Stomach smooth muscle (tissue), 2 donors: ENCODE data around the gene ARPC3.
"Not testable (repeated sequence)": the region's sequence is repeated elsewhere in the genome, so short reads cannot be mapped to it uniquely, and the experiment has no call there.

Source experiments
- H3K27ac ChIP-seq: one replicate; pipeline ENCODE4 v1.7.0; 2013; ENCODE audit warnings: mild to moderate bottlenecking, low read length, inconsistent platforms
- H3K27me3 ChIP-seq, 2 donors: one replicate each; pipeline ENCODE4 v1.7.0; 2013; ENCODE audit warnings: low read length in 2 of 2; ENCODE audit not compliant: insufficient read depth in 2 of 2, control insufficient read depth in 1 of 2
- H3K36me3 ChIP-seq, 2 donors: one replicate each; pipeline ENCODE4 v1.7.0; 2013; ENCODE audit warnings: low read length in 2 of 2; ENCODE audit not compliant: control insufficient read depth in 2 of 2, insufficient read depth in 2 of 2
- H3K4me1 ChIP-seq: one replicate; pipeline ENCODE4 v1.7.0; 2013; ENCODE audit warnings: low read length; ENCODE audit not compliant: control insufficient read depth, insufficient read depth
- H3K4me3 ChIP-seq, 2 donors: one replicate each; pipeline ENCODE4 v1.7.0; 2013; ENCODE audit warnings: low read length in 2 of 2
- H3K9ac ChIP-seq, 2 donors: one replicate each; pipeline ENCODE4 v1.7.0; 2013; ENCODE audit warnings: low read length in 2 of 2, mild to moderate bottlenecking in 1 of 2
- H3K9me3 ChIP-seq, 2 donors: one replicate each; pipeline ENCODE4 v1.7.0; 2013; ENCODE audit warnings: low read length in 2 of 2; ENCODE audit not compliant: control insufficient read depth in 2 of 2
- donor health status: healthy.
- donor health status: Pancreatic carcinoma.

Gene ARPC3

DNA sequence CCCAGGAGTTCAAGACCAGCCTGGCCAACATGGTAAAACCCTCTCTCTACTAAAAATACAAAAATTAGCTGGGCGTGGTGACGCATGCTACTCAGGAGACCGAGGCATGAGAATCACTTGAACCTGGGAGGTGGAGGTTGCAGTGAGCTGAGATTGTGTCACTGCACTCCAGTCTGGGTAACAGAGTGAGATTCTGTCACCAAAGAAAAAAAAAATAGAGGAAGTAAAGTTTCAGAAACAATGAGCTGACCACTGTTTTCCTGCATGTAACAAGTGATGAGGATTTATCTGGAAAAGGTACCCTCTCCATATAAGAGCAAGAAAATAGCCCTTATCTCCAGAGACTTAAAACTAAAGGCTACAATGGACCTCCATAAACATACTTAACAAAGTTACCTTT is 33.0 kb downstream of the ARPC3 start:
- H3K9me3 ChIP-seq, H3K36me3 ChIP-seq, H3K4me3 ChIP-seq, H3K27me3 ChIP-seq, H3K4me1 ChIP-seq, H3K27ac ChIP-seq, H3K9ac ChIP-seq: not testable (repeated sequence)

DNA sequence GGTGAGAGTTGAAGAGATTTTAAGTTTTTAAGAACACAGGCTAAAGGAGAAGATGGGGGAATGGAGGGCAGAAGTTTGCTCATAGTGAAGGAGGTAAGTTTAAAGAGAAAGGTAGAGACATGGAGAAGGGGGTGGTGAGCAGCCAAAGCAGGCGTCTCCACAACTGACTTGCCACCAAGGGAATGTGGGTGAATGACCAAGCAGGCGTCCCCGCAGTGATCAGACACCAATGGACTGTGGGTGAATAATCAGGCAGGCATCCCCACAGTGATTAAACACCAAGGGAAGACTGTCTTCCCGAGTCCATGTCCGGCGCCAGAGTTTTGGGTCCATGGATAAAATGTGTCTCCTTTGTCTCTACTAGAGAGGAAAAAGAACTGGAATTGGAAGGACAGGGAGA is 40.1 kb downstream of the ARPC3 start:
- not testable (repeated sequence) for H3K4me1 ChIP-seq, H3K27ac ChIP-seq, H3K27me3 ChIP-seq, H3K36me3 ChIP-seq, H3K4me3 ChIP-seq, H3K9me3 ChIP-seq, H3K9ac ChIP-seq

DNA sequence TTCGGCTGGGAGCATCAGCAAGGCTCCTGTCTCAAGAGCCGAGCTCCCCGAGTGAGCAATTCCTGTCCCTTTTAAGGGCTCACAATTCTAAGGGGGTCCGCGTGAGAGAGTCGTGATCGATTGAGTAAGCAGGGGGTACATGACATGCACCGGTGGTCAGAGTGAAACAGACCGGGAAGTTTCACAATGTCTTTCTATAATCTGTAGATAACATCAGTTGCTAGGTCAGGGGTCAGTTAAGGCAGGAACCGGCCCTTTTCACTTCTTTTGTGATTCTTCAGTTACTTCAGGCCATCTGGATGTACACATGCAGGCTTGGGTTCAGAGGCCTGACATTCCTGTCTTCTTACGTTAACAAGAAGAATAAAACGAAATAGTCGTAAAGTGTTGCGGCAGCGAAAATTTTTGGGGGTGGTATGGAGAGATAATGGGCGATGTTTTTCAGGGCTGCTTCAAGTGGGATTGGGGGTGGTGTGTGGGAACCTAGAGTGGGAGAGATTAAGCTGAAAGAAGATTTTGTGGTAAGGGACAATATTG is 44.9 kb downstream of the ARPC3 start:
- H3K9ac ChIP-seq, H3K4me3 ChIP-seq, H3K9me3 ChIP-seq, H3K27me3 ChIP-seq, H3K36me3 ChIP-seq, H3K27ac ChIP-seq: not testable (repeated sequence)
- peaks cover 15% of the 10 kb centered on the region for H3K4me1 ChIP-seq

DNA sequence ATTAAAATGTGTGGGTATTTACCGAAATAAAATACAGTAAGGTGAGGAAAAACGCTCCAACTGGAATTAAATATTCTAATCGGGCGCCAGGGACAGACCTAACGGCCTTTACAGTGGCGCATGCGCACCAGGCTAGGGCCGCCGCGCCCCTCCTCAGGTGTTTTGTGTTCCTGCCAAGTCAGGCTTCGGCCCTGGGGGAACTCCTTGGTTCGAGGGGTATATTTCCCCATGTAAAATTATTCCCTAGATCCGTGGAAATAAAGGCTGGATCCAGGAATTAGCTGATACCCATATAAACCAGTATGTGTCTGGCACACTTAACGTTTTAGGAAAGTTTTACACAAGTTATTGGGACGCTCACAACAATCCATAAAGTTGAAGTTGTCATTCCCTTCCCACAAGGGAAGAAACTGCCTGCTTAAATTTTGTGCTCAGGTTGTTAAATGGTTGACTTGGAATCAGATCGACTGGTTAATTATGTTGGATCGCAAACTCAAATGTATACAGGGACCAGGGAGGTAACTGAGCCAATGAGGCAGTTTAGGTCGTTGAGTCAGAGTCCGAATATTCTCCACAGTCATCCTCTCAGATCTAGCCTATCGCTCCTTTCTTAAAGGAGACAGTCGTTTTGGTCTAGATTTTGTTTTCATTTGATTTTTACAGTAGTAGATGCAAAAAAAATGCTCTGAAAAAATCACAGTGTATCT is 46.0 kb downstream of the ARPC3 start:
- Histone ChIP-seq H3K4me3 (peak overlapping the region; percentile 82 to 91), H3K9ac (peak overlapping the region; percentile 81 to 91), H3K36me3 (peaks cover 0 to 4% of the 10 kb centered on the region in 2 donors), H3K27me3 (no peaks in the 10 kb centered on the region), H3K9me3 (no peaks in the 10 kb centered on the region), H3K27ac (peak overlapping the region; percentile 95), H3K4me1 (peaks cover 16% of the 10 kb centered on the region)

DNA sequence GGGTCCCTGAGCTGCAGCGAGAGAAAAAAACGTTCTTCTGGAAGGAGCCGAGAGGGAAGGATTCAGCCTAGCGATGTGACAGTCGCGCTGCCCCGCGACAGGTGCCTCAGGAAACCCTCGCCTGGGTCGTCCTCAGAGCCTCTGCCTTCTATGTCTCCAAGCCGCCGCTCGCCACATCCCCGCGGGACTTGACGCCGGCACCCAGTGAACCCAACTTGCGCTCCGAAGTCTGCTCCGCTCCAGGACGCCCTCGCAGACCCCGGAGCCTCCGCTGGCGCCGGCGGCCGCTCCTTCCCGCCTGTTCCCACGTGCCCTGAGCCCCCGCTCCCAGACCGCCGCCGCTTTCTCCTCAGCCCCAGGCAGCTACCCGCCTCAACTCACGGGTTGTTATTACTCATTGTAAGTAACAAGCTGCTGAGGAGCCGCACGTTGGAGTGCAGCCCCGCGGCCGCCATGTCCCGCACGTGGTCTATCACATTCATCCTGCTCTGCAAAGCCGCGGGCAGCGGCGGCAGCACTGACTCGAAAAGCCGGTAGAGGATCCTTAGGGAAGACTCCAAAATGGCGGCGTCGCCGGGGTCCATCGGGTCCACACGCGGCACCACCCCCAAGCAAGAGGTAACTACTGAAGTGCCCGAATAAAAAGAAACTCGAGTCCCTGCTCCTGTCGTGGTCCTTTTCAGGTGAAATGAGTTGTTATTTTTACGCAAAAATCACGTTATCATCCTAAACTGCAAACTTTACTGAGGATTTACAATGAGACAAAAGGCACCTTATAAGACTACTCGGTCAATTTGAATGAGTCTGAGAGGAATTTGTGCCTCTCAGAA is 46.8 kb downstream of the ARPC3 start, which contains the start of gene ANAPC7:
Gene ANAPC7, minus strand, starts transcription at position 563 of the 830 bp plus-strand sequence. Its CDS starts 81 bp downstream, at position 482.
- peak within 1 kb of the TSS; percentile 95 for H3K27ac ChIP-seq
- H3K27me3 ChIP-seq: no peaks in the 10 kb centered on the region
- peak within 1 kb of the TSS; percentile 81 to 91 for H3K9ac ChIP-seq
- peak within 1 kb of the TSS; percentile 82 to 91 for H3K4me3 ChIP-seq
- no peaks in the 10 kb centered on the region for H3K9me3 ChIP-seq
- peaks cover 16% of the 10 kb centered on the region for H3K4me1 ChIP-seq
- H3K36me3 ChIP-seq: peaks cover 0 to 4% of the 10 kb centered on the region in 2 donors
